K562 (cell line): Measurements from ENCODE around the gene LDB2. TPM values are rescaled to one million over a fixed set of nuclear protein-coding genes. Genes with fewer than 3 reads are reported as not detected.

ENCODE experiments used
- CCNT2 ChIP-seq: IDR thresholded peaks from 2 replicates; pipeline ENCODE4 v1.6.1; 2011; ENCODE audit warnings: borderline replicate concordance, low read depth, mild to moderate bottlenecking, moderate library complexity, mixed read lengths, low read length; ENCODE audit not compliant: insufficient read length; ENCODE audit errors: extremely low read depth
- HNRNPL ChIP-seq: fragments of 200-400 bp; formaldehyde crosslinking; IDR thresholded peaks from 2 replicates; pipeline ENCODE4 v1.6.1; 2017; ENCODE audit warnings: low read depth, mild to moderate bottlenecking, low read length
- KLF1 ChIP-seq: fragments of 450-650 bp; IDR thresholded peaks from 2 replicates; pipeline ENCODE4 v1.6.1; 2016; ENCODE audit warnings: missing genetic modification characterization, missing compliant biosample characterization
- MAFF ChIP-seq: IDR thresholded peaks from 2 replicates; pipeline ENCODE4 v1.6.1; 2012; ENCODE audit warnings: low read length, improper control_type of control experiment
- MIER1 ChIP-seq: fragments of 450-650 bp; IDR thresholded peaks from 2 replicates; pipeline ENCODE4 v1.6.1; 2016; ENCODE audit warnings: antibody characterized with exemption, mild to moderate bottlenecking, low read depth
- SMARCC2 ChIP-seq: fragments of 450-650 bp; IDR thresholded peaks from 2 replicates; pipeline ENCODE4 v1.6.1; 2017; ENCODE audit warnings: antibody characterized with exemption, moderate library complexity, mild to moderate bottlenecking, low read depth
- ZNF124 ChIP-seq: sonication (generic); formaldehyde crosslinking; IDR thresholded peaks from 2 replicates; pipeline ENCODE4 v1.8.1; 2022; ENCODE audit warnings: missing genetic modification reagents
- ZNF282 ChIP-seq: sonication (generic); formaldehyde crosslinking; IDR thresholded peaks from 2 replicates; pipeline ENCODE4 v1.8.1; 2023; ENCODE audit warnings: missing genetic modification reagents
- polyA plus RNA-seq, 8 experiments: library from polyadenylated mRNA; depleted of rRNA in 4 of 8; stranded (reverse) in 5 of 8; unstranded in 3 of 8; fragments of >200 nt; fragmentation: Nextera tagmentation in 2 of 8; fragmentation: Illumina TruSeq in 1 of 8; extraction: Ambion mirVana in 2 of 8; extraction: Trizol in 1 of 8; gene quantifications; 2 replicates each; pipeline versions ENCODE4 v1.2.1 to v1.2.3, GENCODE V29; 2011 to 2014; ENCODE audit warnings: inconsistent platforms in 1 of 8, missing spikeins in 1 of 8
- total RNA-seq, 7 experiments: library from RNA; depleted of rRNA in 6 of 7; stranded (reverse); fragments of >200 nt in 6 of 7; fragmentation: Illumina TruSeq in 2 of 7; extraction: Trizol in 2 of 7; gene quantifications; 2 replicates each; pipeline versions ENCODE4 v1.2.1 to v1.2.3, GENCODE V29; 2011 to 2021; ENCODE audit warnings: low replicate concordance in 1 of 7
- TF ChIP-seq, protein P1 (sequence below), 2 experiments: fragments of 450-650 bp in 1 of 2; sonication (generic) in 1 of 2; formaldehyde crosslinking in 1 of 2; IDR thresholded peaks; 2 replicates each; pipeline versions ENCODE4 v1.7.1 to v1.9.0; 2016 to 2022; ENCODE audit warnings: inconsistent platforms in 1 of 2, mild to moderate bottlenecking in 1 of 2, missing genetic modification reagents in 1 of 2
- TF ChIP-seq, protein P2 (sequence below): sonication (generic); formaldehyde crosslinking; IDR thresholded peaks from 2 replicates; pipeline ENCODE4 v1.8.1; 2023; ENCODE audit warnings: mild to moderate bottlenecking, missing genetic modification reagents
- TF ChIP-seq, protein P3 (sequence below): IDR thresholded peaks from 2 replicates; pipeline ENCODE4 v1.6.1; 2016; ENCODE audit warnings: missing genetic modification characterization, missing compliant biosample characterization

The LDB2 gene
- total and polyA plus RNA-seq, 9 of the 15 experiments (the other 6 are each of a cell fraction or from before 2014, with no cell fraction given), result 0.10 to 0.20 TPM; not detected in 7

DNA sequence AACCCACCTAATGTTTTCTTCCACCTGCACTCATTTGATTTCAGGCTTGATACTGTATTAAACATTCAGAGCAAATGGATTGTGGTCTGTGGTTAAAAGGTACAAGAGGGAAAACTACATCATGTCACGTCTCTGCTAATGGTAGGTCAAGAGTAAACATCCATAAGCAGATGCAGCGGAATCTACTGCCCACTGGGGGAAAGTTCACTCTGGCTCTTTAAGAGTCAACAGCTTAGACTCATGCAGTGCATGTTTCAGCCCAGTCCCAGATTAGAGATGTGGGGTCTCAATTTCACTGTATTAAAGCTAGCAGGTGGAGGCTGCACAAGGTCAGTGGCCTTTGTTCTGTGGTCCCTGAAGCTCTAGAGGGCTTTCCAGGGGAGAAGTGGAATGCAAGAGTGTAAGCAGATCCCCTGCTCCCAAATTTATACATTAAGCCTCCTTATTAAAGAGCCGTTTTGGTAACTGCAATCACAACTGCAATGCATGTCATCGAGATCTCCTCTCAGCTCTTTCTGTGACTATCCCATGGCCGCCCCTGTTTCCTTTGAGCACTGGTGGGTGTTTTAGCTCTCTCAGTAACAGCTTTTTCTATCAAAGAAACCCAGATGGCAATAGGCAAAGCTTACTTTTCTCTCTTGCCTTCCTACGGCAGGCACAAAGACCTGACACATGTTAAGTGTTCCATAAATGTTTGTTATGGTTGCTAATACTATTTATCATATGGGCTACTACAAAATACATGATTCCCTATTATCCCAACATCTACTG lies 53.4 kb downstream of the LDB2 start (continued):
- TF ChIP-seq, protein P1, sequence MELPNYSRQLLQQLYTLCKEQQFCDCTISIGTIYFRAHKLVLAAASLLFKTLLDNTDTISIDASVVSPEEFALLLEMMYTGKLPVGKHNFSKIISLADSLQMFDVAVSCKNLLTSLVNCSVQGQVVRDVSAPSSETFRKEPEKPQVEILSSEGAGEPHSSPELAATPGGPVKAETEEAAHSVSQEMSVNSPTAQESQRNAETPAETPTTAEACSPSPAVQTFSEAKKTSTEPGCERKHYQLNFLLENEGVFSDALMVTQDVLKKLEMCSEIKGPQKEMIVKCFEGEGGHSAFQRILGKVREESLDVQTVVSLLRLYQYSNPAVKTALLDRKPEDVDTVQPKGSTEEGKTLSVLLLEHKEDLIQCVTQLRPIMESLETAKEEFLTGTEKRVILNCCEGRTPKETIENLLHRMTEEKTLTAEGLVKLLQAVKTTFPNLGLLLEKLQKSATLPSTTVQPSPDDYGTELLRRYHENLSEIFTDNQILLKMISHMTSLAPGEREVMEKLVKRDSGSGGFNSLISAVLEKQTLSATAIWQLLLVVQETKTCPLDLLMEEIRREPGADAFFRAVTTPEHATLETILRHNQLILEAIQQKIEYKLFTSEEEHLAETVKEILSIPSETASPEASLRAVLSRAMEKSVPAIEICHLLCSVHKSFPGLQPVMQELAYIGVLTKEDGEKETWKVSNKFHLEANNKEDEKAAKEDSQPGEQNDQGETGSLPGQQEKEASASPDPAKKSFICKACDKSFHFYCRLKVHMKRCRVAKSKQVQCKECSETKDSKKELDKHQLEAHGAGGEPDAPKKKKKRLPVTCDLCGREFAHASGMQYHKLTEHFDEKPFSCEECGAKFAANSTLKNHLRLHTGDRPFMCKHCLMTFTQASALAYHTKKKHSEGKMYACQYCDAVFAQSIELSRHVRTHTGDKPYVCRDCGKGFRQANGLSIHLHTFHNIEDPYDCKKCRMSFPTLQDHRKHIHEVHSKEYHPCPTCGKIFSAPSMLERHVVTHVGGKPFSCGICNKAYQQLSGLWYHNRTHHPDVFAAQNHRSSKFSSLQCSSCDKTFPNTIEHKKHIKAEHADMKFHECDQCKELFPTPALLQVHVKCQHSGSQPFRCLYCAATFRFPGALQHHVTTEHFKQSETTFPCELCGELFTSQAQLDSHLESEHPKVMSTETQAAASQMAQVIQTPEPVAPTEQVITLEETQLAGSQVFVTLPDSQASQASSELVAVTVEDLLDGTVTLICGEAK (IDR thresholded peaks at IDR 0.05), result no peak
- TF ChIP-seq, protein P1 (CRISPR knock-in tag; IDR thresholded peaks at IDR 0.05), result no peak
- TF ChIP-seq, protein P2, sequence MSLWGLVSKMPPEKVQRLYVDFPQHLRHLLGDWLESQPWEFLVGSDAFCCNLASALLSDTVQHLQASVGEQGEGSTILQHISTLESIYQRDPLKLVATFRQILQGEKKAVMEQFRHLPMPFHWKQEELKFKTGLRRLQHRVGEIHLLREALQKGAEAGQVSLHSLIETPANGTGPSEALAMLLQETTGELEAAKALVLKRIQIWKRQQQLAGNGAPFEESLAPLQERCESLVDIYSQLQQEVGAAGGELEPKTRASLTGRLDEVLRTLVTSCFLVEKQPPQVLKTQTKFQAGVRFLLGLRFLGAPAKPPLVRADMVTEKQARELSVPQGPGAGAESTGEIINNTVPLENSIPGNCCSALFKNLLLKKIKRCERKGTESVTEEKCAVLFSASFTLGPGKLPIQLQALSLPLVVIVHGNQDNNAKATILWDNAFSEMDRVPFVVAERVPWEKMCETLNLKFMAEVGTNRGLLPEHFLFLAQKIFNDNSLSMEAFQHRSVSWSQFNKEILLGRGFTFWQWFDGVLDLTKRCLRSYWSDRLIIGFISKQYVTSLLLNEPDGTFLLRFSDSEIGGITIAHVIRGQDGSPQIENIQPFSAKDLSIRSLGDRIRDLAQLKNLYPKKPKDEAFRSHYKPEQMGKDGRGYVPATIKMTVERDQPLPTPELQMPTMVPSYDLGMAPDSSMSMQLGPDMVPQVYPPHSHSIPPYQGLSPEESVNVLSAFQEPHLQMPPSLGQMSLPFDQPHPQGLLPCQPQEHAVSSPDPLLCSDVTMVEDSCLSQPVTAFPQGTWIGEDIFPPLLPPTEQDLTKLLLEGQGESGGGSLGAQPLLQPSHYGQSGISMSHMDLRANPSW, result no peak
- TF ChIP-seq, protein P3, sequence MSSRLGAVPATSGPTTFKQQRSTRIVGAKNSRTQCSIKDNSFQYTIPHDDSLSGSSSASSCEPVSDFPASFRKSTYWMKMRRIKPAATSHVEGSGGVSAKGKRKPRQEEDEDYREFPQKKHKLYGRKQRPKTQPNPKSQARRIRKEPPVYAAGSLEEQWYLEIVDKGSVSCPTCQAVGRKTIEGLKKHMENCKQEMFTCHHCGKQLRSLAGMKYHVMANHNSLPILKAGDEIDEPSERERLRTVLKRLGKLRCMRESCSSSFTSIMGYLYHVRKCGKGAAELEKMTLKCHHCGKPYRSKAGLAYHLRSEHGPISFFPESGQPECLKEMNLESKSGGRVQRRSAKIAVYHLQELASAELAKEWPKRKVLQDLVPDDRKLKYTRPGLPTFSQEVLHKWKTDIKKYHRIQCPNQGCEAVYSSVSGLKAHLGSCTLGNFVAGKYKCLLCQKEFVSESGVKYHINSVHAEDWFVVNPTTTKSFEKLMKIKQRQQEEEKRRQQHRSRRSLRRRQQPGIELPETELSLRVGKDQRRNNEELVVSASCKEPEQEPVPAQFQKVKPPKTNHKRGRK (tag), result no peak
- no peak for TF ChIP-seq ZNF282
- no peak for TF ChIP-seq KLF1 (tag)
- TF ChIP-seq MIER1, result no peak
- TF ChIP-seq SMARCC2, result no peak
- no peak for TF ChIP-seq HNRNPL
- no peak for TF ChIP-seq ZNF124 (CRISPR knock-in tag)
- TF ChIP-seq CCNT2, result no peak
- TF ChIP-seq MAFF, result no peak
